Inflammatory macrophage treated with lipopolysaccharide for 4 hours (primary cell): ENCODE data around the gene LRRC4C.
"Not testable (repeated sequence)": the region's sequence is repeated elsewhere in the genome, so short reads cannot be mapped to it uniquely, and the experiment has no call there.

ENCODE experiments used
- DNase-seq: peaks from one replicate; pipeline ENCODE4 v3.0.0-alpha.2; 2020

LRRC4C gene

GRCh38 chr11:40203606-40204005, 1255.8 kb downstream of the LRRC4C start:
- DNase-seq: no peak

GRCh38 chr11:40202589-40203270, 1256.7 kb downstream of the LRRC4C start:
- DNase-seq: no peak

GRCh38 chr11:40192590-40192989, 1266.9 kb downstream of the LRRC4C start:
- not testable (repeated sequence) for DNase-seq

- DNase-seq: no peak
Observed at GRCh38 chr11:40190294-40190693, 1269.2 kb downstream of the LRRC4C start.

GRCh38 chr11:40188848-40189247, 1270.6 kb downstream of the LRRC4C start:
- DNase-seq: no peak

- no peak for DNase-seq
Observed at GRCh38 chr11:40187295-40187694, 1272.2 kb downstream of the LRRC4C start.

GRCh38 chr11:40186437-40187263, 1272.8 kb downstream of the LRRC4C start:
- DNase-seq: no peak

- DNase-seq: no peak
Observed at GRCh38 chr11:40185793-40186192, 1273.7 kb downstream of the LRRC4C start.

- no peak for DNase-seq
Observed at GRCh38 chr11:40183073-40184064, 1276.1 kb downstream of the LRRC4C start.

- DNase-seq: no peak
Observed at GRCh38 chr11:40179541-40179940, 1279.9 kb downstream of the LRRC4C start.

- DNase-seq: no peak
Observed at GRCh38 chr11:40178470-40178869, 1281.0 kb downstream of the LRRC4C start.

GRCh38 chr11:40175980-40176379, 1283.5 kb downstream of the LRRC4C start:
- no peak for DNase-seq

GRCh38 chr11:40170078-40170477, 1289.4 kb downstream of the LRRC4C start:
- no peak for DNase-seq

GRCh38 chr11:40168414-40168813, 1291.0 kb downstream of the LRRC4C start:
- DNase-seq: no peak

GRCh38 chr11:40167805-40168204, 1291.6 kb downstream of the LRRC4C start:
- not testable (repeated sequence) for DNase-seq

GRCh38 chr11:40166892-40167291, 1292.6 kb downstream of the LRRC4C start:
- no peak for DNase-seq

GRCh38 chr11:40162901-40163883, 1296.3 kb downstream of the LRRC4C start:
- DNase-seq: no peak

- DNase-seq: no peak
Observed at GRCh38 chr11:40161854-40162410, 1297.5 kb downstream of the LRRC4C start.

- no peak for DNase-seq
Observed at GRCh38 chr11:40160418-40160817, 1299.0 kb downstream of the LRRC4C start.

GRCh38 chr11:40149721-40150120, 1309.7 kb downstream of the LRRC4C start:
- no peak for DNase-seq

GRCh38 chr11:40140560-40140959, 1318.9 kb downstream of the LRRC4C start:
- DNase-seq: no peak
